ENCODE results near the gene ABI1. TPM values are rescaled to one million over a fixed set of nuclear protein-coding genes. Genes with fewer than 3 reads are reported as not detected.

ABI1 gene
- total and polyA plus RNA-seq, 9 of the 15 experiments (the other 6 are each of a cell fraction or from before 2014, with no cell fraction given): 22.1 to 52.3 (median 39.0) TPM

GRCh38 chr10:26697922-26698608, 162.7 kb downstream of the ABI1 start (continued):
- TF ChIP-seq GTF3C2 (IDR thresholded peaks at IDR 0.05; ENCODE audit: borderline replicate concordance, extremely low read depth, insufficient read length) (no peak), CHD1 (IDR thresholded peaks at IDR 0.05; ENCODE audit: low read length) (peak; percentile 60), ARID4B (CRISPR knock-in tag; IDR thresholded peaks at IDR 0.05) (0 out of 2 replicates have a peak, but pooled peaks have one; percentile 70), ZNF232 (CRISPR knock-in tag; IDR thresholded peaks at IDR 0.05) (no peak), ZNF830 (CRISPR knock-in tag; IDR thresholded peaks at IDR 0.05) (no peak), EWSR1 (IDR thresholded peaks at IDR 0.05; ENCODE audit: borderline replicate concordance, low read depth, partially characterized antibody) (no peak), E2F3 (CRISPR knock-in tag; IDR thresholded peaks at IDR 0.05) (0 out of 2 replicates have a peak, but pooled peaks have one; percentile 12), ZNF143 (CRISPR knock-in tag; IDR thresholded peaks at IDR 0.05) (0 out of 2 replicates have a peak, but pooled peaks have one; percentile 42), SAP30 (IDR thresholded peaks at IDR 0.05; ENCODE audit: borderline replicate concordance, insufficient read depth, low read depth, low read length, poor library complexity, severe bottlenecking) (peak; percentile 96), ZNF586 (CRISPR knock-in tag; conservative IDR thresholded peaks at IDR 0.05) (no peak), USF1 (CRISPR knock-in tag; IDR thresholded peaks at IDR 0.05) (peak; percentile 34; the same call in 1 of the 2 replicates), ZNF445 (CRISPR knock-in tag; IDR thresholded peaks at IDR 0.05; ENCODE audit: low read depth) (no peak), ZBTB7A (IDR thresholded peaks at IDR 0.05; ENCODE audit: borderline replicate concordance, control insufficient read depth, low read depth, low read length) (peak; percentile 56; the same call in 1 of the 2 replicates), ZFX (CRISPR knock-in tag; IDR thresholded peaks at IDR 0.05) (0 out of 2 replicates have a peak, but pooled peaks have one; percentile 49)
- TF ChIP-seq, protein P1, sequence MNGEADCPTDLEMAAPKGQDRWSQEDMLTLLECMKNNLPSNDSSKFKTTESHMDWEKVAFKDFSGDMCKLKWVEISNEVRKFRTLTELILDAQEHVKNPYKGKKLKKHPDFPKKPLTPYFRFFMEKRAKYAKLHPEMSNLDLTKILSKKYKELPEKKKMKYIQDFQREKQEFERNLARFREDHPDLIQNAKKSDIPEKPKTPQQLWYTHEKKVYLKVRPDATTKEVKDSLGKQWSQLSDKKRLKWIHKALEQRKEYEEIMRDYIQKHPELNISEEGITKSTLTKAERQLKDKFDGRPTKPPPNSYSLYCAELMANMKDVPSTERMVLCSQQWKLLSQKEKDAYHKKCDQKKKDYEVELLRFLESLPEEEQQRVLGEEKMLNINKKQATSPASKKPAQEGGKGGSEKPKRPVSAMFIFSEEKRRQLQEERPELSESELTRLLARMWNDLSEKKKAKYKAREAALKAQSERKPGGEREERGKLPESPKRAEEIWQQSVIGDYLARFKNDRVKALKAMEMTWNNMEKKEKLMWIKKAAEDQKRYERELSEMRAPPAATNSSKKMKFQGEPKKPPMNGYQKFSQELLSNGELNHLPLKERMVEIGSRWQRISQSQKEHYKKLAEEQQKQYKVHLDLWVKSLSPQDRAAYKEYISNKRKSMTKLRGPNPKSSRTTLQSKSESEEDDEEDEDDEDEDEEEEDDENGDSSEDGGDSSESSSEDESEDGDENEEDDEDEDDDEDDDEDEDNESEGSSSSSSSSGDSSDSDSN (IDR thresholded peaks at IDR 0.05; ENCODE audit: borderline replicate concordance in 1 of 2, low read depth in 2 of 2, low read length in 2 of 2): 0 out of 4 replicates have a peak, but pooled peaks of 1 of the 2 experiments have one; percentile 3
